Pancreas (tissue), 8 donors: ENCODE data around the gene RUSC1. TPM values are rescaled to one million over a fixed set of nuclear protein-coding genes. Genes with fewer than 3 reads are reported as not detected.

Experiments used
- microRNA-seq, 2 donors: library from miRNA; unstranded; fragments of <30 nt; microRNA quantifications; one replicate each; pipeline versions ENCODE4 to v1.1.0, GENCODE V29; 2019 to 2020
- polyA plus RNA-seq, 2 donors: library from polyadenylated mRNA; stranded (reverse); fragments of 200-250 nt; gene quantifications; one replicate each; pipeline ENCODE4 v1.2.3, GENCODE V29; 2013
- total RNA-seq, 6 donors: library from RNA; stranded (reverse); fragmentation: NEBNext Ultra II Directional in 4 of 6; extraction: Animal tissue kit (Norgen Biotek cat#: 25700) in 4 of 6; gene quantifications; one replicate each; pipeline versions ENCODE4 v1.2.1 to v1.2.4, GENCODE V29; 2021 to 2023
- donor health status: healthy with polysubstance abuse.
- donor health status: DM: no; HTN: no; CAD: no; lungs with moderate emphysema.
- donor health status: DM: no; HTN: no; CAD: no.
- donor health status: Bipolar disorder and iron deficiency.
- donor health status: DM: yes; HTN: yes; CAD: no.
- donor health status: DM: no; HTN: no; CAD: no.
- donor health status: DM: no; HTN: no; CAD: no.
- donor health status: DM: yes; HTN: yes; CAD: no.

Gene RUSC1
- total and polyA plus RNA-seq, 8 donors: 9.2 to 47.2 (median 12.4) TPM

Small RNA genes within 50 kb of the gene (microRNA-seq; reads per million reads assigned to microRNA genes)
- 0 reads per million in 2 donors for gene MIR555

Other genes starting within 250 kb of the RUSC1 start
- 1 to 10 TPM in 2 of 6 donors, under 1 TPM in 4; 0.52 to 1.2 (median 0.70) TPM for gene EFNA3, start 242.1 kb upstream of the RUSC1 start, total RNA-seq
- under 1 TPM; 0.72 to 0.99 TPM for gene EFNA3, start 242.1 kb upstream of the RUSC1 start, polyA plus RNA-seq
- 10 to 100 TPM; 19.5 to 45.9 (median 30.4) TPM for gene EFNA1, start 193.0 kb upstream of the RUSC1 start, total RNA-seq
- gene EFNA1, start 193.0 kb upstream of the RUSC1 start, polyA plus RNA-seq: 10 to 100 TPM; 47.9 to 91.7 TPM
- 10 to 100 TPM; 18.7 to 33.3 (median 26.2) TPM for gene SLC50A1, start 185.0 kb upstream of the RUSC1 start, total RNA-seq
- 10 to 100 TPM; 32.8 to 33.0 TPM for gene SLC50A1, start 185.0 kb upstream of the RUSC1 start, polyA plus RNA-seq
- gene DPM3, start 180.4 kb upstream of the RUSC1 start, total RNA-seq: 10 to 100 TPM; 39.4 to 46.5 (median 42.3) TPM
- 100 to 1,000 TPM; 211 to 227 TPM for gene DPM3, start 180.4 kb upstream of the RUSC1 start, polyA plus RNA-seq
- 100 to 1,000 TPM in 4 of 6 donors, 10 to 100 TPM in 2; 91.8 to 119 (median 102) TPM for gene KRTCAP2, start 147.6 kb upstream of the RUSC1 start, total RNA-seq
- 100 to 1,000 TPM; 182 to 238 TPM for gene KRTCAP2, start 147.6 kb upstream of the RUSC1 start, polyA plus RNA-seq
- gene TRIM46, start 147.0 kb upstream of the RUSC1 start, total RNA-seq: under 1 TPM; 0.19 to 0.59 (median 0.33) TPM
- gene TRIM46, start 147.0 kb upstream of the RUSC1 start, polyA plus RNA-seq: 1 to 10 TPM; 1.2 to 4.1 TPM
- gene THBS3, start 113.0 kb upstream of the RUSC1 start, total RNA-seq: 10 to 100 TPM in 5 of 6 donors, 1 to 10 TPM in 1; 9.9 to 31.1 (median 14.6) TPM
- 10 to 100 TPM; 69.1 to 78.6 TPM for gene THBS3, start 113.0 kb upstream of the RUSC1 start, polyA plus RNA-seq
- gene MTX1, start 112.2 kb upstream of the RUSC1 start, total RNA-seq: 10 to 100 TPM; 10.7 to 18.4 (median 15.7) TPM
- 10 to 100 TPM; 34.3 to 36.8 TPM for gene MTX1, start 112.2 kb upstream of the RUSC1 start, polyA plus RNA-seq
- 10 to 100 TPM in 2 of 6 donors, 1 to 10 TPM in 4; 6.7 to 14.4 (median 8.5) TPM for gene ENTREP3, start 65.4 kb upstream of the RUSC1 start, total RNA-seq
- gene ENTREP3, start 65.4 kb upstream of the RUSC1 start, polyA plus RNA-seq: 10 to 100 TPM in 1 of 2 donors, 1 to 10 TPM in 1; 7.9 to 11.1 TPM
- 10 to 100 TPM; 25.1 to 33.4 (median 28.0) TPM for gene SCAMP3, start 58.5 kb upstream of the RUSC1 start, total RNA-seq
- 10 to 100 TPM; 27.7 to 55.5 TPM for gene SCAMP3, start 58.5 kb upstream of the RUSC1 start, polyA plus RNA-seq
- gene CLK2, start 47.4 kb upstream of the RUSC1 start, total RNA-seq: 10 to 100 TPM; 15.7 to 39.6 (median 18.7) TPM
- gene CLK2, start 47.4 kb upstream of the RUSC1 start, polyA plus RNA-seq: 10 to 100 TPM; 81.1 to 89.4 TPM
- 1 to 10 TPM in 4 of 6 donors, under 1 TPM in 2; 0.66 to 2.6 (median 1.4) TPM for gene HCN3, start 43.4 kb upstream of the RUSC1 start, total RNA-seq
- gene HCN3, start 43.4 kb upstream of the RUSC1 start, polyA plus RNA-seq: 10 to 100 TPM in 1 of 2 donors, 1 to 10 TPM in 1; 4.8 to 12.0 TPM
- gene PKLR, start 19.5 kb upstream of the RUSC1 start, total RNA-seq: under 1 TPM in 1 of 6 donors, not detected in 5; 0.22 TPM
- gene PKLR, start 19.5 kb upstream of the RUSC1 start, polyA plus RNA-seq: under 1 TPM in 1 of 2 donors, not detected in 1; 0.19 TPM
- 10 to 100 TPM; 48.7 to 78.9 (median 66.2) TPM for gene FDPS, start 12.0 kb upstream of the RUSC1 start, total RNA-seq
- 100 to 1,000 TPM in 1 of 2 donors, 10 to 100 TPM in 1; 75.1 to 151 TPM for gene FDPS, start 12.0 kb upstream of the RUSC1 start, polyA plus RNA-seq
- 10 to 100 TPM; 21.2 to 38.6 (median 24.8) TPM for gene ASH1L, start 241.9 kb downstream of the RUSC1 start, total RNA-seq
- 1 to 10 TPM; 6.2 to 7.8 TPM for gene ASH1L, start 241.9 kb downstream of the RUSC1 start, polyA plus RNA-seq